ENCODE data around the gene NPM1.

DNA sequence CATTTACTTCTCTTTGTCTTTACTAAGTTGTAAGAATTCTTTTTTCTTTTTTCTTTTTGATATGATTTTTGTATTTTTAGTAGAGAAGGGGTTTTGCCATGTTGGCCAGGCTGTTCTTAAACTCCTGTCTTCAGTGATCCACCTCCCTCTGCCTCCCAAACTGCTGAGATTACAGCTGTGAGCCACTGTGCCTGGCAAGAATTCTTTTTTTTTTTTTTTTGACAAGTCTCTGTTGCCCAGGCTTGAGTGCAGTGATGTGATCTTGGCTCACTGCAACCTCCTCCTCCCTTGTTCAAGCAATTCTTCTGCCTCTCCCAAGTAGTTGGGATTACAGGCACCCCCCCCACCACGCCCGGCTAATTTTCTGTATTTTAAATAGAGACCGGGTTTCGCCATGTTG lies 9.9 kb downstream of the NPM1 start:
- TF ChIP-seq ZNF423 (tag by site-specific recombination; IDR thresholded peaks at IDR 0.05) (no peak), ZNF24 (tag by site-specific recombination; IDR thresholded peaks at IDR 0.05) (no peak), ZNF311 (tag by site-specific recombination; IDR thresholded peaks at IDR 0.05; ENCODE audit: borderline replicate concordance) (no peak), YY1 (tag by site-specific recombination; IDR thresholded peaks at IDR 0.05) (no peak), MZF1 (tag by site-specific recombination; IDR thresholded peaks at IDR 0.05; ENCODE audit: borderline replicate concordance) (no peak), ZNF707 (tag by site-specific recombination; IDR thresholded peaks at IDR 0.05) (no peak), ZNF37A (tag by site-specific recombination; IDR thresholded peaks at IDR 0.05) (no peak), KLF10 (tag by site-specific recombination; IDR thresholded peaks at IDR 0.05) (no peak), ZNF274 (IDR thresholded peaks at IDR 0.05; ENCODE audit: low read length) (no peak), ZNF274 (tag by site-specific recombination; IDR thresholded peaks at IDR 0.05; ENCODE audit: borderline replicate concordance) (no peak)
- TF ChIP-seq, protein P1, sequence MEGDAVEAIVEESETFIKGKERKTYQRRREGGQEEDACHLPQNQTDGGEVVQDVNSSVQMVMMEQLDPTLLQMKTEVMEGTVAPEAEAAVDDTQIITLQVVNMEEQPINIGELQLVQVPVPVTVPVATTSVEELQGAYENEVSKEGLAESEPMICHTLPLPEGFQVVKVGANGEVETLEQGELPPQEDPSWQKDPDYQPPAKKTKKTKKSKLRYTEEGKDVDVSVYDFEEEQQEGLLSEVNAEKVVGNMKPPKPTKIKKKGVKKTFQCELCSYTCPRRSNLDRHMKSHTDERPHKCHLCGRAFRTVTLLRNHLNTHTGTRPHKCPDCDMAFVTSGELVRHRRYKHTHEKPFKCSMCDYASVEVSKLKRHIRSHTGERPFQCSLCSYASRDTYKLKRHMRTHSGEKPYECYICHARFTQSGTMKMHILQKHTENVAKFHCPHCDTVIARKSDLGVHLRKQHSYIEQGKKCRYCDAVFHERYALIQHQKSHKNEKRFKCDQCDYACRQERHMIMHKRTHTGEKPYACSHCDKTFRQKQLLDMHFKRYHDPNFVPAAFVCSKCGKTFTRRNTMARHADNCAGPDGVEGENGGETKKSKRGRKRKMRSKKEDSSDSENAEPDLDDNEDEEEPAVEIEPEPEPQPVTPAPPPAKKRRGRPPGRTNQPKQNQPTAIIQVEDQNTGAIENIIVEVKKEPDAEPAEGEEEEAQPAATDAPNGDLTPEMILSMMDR (tag by site-specific recombination; IDR thresholded peaks at IDR 0.05) = no peak
- TF ChIP-seq, protein P2, sequence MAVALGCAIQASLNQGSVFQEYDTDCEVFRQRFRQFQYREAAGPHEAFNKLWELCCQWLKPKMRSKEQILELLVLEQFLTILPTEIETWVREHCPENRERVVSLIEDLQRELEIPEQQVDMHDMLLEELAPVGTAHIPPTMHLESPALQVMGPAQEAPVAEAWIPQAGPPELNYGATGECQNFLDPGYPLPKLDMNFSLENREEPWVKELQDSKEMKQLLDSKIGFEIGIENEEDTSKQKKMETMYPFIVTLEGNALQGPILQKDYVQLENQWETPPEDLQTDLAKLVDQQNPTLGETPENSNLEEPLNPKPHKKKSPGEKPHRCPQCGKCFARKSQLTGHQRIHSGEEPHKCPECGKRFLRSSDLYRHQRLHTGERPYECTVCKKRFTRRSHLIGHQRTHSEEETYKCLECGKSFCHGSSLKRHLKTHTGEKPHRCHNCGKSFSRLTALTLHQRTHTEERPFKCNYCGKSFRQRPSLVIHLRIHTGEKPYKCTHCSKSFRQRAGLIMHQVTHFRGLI (tag by site-specific recombination; IDR thresholded peaks at IDR 0.05) = no peak
